Activated CD8-positive, alpha-beta memory T cell treated with anti-CD3 and anti-CD28 coated beads, Interleukin-2, amount 50 U/mL, for 24 hours (primary cell): Measurements from ENCODE around the gene KAZN.

Source experiments
- DNase-seq: peaks from one replicate; pipeline ENCODE4 v3.0.0-alpha.2; 2020; ENCODE audit errors: extremely low read depth

The KAZN gene

DNA sequence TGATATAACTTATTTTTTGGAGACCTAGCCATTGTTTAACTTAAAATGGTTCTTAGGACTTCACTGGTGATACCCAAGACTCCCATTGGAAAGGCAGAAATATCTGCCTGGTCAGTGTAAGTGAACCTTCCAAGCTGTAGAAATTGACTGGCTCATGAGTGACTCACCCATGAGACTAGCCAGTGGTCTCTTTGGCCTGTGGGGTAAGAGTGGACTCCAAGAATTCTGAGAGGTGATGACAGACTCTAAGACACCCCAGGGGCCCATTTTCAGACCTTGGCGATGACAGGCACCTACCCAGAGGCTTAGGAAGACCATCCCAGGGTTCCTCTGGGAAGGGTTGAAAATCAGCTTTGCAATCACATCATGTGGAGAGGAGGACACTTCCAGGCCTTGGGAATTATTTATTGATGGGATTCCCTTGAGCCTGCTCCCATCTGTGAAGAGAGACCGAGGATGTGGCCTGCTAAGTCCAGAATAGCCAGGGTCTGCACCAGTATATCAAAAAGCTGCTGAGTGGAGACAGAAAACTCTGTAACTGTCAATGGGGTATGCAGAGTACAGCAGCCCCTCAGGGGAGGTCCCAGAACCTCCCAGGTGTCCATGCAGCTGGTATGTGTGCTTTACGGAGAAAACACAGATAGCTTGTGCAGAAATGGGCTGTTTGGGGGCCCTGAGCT, 78.9 kb downstream of the KAZN start:
- DNase-seq: no peak

DNA sequence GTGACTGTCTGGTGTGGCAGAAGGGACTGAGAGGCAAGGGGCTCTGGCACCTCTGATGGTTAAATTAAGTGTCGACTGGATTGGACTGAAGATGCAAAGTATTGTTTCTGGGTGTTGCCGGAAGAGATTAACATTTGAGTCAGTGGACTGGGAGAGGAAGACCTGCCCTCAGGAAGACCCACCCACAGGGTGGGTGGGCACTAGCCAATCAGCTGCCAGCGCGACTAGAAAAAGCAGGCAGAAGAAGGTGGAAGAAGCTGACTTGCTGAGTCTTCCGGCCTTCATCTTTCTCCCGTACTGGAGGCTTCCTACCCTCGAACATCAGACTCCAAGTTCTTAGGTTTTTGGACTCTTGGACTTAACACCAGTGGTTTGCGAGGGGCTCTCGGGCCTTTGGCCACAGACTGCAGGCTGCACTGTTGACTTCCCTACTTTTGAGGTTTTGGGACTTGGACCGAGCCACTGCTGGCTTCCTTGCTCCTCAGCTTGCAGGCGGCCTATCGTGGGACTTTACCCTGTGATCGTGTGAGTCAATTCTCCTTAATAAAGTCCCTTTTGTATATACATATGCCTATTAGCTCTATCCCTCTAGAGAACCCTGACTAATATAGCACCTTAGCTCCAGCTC, 79.6 kb downstream of the KAZN start:
- DNase-seq: no peak

DNA sequence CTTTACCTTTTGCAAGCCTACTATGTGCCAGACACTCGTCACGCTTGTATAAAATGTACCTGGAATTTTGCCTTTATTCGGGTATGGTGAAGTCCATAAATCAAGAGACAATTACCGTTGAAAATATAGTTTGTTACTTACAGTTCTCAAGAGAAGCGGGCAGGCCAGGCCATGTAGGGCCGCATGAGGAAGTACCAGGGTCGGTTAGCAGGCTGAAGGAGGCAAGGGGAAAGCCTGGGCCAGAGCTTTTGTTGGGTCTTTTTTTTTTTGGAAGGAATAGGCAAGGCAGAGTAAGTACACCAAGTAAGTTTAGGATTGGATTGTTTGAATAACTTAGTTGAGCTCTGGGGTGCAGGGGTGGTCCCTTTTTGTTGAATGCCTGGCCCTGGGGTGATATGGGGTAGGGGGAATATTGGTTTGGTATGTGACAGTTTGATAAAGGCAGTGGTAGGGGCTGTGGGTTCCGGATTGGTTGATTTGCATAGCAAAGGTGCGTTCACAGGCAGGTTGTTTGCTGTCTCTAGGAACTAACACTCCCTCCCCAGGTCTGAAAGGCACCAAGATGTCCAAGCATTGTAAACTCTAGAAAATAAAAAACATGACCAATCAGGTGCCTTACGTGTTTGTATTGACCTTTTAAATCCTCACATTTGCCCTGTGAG, 80.7 kb downstream of the KAZN start:
- DNase-seq: no peak

DNA sequence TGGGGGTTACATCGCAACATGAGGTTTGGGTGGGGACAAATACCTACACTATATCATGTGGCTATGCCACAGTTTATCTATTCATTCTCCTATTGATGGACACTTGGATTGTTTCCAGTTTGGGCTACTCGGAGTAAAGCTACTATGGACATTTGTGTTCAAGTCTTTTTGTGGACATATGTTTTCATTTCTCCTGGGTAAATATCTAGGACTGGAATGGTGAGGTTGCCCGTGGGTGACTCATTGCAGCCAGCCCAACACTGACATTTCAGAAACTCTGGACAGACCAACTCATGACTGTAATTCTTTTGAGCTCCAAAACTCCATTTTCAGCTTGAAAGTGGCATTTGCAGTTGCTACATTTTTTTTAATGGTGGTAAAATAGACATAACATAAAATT, 82.7 kb downstream of the KAZN start:
- no peak for DNase-seq

DNA sequence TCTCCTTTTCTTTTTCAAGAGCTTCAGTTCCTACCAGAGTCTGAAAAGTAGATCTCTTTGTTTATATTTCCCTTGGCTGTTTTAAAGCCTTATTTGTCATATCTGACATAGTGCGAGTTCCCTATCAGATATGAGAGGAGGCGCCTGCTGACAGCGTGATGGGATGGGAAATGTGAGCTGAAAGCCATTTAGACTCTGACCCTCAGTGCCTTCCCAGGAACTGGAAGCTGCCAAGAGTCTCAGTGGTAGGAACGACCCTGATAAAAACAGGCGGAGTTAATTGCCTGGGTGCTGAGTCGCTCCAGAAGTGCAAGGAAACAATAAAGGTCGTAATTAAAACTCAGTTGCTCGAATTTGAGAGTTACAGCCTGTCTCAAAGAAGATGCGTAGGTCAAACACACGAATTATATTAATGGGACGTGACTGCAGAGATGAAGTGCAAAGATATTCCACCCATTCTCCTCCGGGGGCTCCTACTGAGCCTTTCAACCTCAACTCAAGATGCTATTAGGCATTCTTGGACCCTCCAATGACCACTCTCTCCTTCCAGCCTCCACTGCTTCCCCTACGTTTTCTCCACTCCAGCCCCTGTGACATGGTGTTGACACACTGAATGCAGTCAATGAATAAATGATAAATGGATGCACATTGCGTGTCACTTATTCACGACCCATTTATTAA, 84.6 kb downstream of the KAZN start:
- no peak for DNase-seq

DNA sequence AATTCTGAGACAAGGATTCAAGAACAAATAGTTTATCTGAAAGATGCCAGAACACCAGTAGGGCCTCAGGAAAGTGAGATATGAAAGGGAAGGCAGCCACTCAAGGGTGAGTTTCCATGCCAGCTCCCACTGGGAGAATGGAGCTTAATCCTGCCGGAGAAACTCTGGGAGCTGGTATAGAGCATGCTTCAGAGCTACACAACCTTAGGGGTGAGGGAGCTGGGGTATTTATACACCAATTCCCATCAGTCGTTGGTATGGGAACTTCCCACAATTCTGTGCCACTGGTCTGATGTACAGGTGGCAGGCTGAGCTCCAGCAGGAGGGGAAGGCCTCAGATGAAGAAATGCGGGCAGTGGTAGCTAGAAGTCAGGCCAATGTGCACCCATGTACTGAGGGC, 86.6 kb downstream of the KAZN start:
- no peak for DNase-seq

DNA sequence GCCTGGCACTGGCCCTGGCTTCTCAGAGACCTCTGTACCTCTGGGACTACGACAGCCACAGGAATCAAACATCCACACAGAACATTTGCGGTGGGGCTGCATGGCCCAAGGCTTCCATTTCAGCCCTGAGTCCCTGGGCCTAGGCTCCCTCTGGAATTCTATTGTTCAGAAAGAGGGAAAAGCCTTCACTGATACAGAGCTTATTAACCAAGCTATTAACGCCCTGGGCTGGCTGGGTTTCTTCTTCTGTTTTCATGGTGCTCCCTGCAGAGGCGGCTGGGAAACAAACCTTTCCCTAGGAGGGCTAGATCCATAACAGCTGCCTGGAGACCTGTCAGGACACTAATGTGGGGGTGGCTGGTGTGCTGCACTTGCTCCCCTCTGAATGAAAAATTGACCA, 88.2 kb downstream of the KAZN start:
- no peak for DNase-seq

DNA sequence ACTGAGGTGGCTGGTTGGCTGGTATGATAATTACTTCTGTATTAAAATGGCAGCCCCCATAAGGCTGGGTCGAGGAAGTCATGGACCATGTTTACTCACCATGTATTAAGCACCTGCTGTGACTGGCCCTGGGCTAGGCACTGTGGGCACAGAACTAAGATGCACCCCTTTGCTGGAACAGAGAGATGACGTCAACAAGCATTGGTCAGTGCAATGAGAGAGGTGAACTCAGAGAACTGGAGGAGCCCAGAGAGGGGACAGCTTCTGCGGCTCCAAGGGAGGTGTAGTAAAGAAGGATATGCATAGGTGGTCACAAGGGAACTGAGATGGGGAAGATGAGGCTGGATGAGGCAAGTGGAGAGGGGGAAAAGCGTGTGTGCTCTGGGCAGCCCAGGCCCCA, 88.7 kb downstream of the KAZN start:
- DNase-seq: no peak

DNA sequence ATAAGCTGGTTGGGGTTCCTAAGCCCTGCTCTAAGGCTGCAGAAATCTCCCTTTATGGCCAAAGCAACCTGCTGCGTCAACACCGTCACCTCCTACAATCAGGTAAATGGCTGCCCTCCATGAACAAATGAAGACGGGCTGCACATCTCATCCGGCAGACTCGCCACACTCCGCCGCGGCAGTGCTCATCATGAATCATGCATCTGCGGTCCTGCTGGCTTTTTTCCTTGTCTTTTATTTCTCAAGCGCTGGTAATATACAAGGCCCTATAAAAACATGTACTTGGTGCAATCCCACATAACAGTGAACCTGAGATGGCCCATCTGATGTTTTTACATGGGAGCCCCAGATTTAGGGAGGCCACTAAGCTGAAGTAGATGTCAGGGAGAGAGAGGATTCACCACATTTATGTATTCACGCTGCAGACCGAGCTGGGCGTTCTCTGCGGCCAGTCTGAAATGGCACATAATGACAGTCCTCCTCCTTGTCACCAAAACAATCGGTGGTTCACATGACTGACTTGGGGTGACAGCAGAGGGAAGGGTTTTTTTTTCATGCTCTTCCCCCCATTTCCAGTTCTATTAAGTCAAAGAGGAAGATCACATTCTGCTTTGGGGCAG, 91.6 kb downstream of the KAZN start:
- no peak for DNase-seq

DNA sequence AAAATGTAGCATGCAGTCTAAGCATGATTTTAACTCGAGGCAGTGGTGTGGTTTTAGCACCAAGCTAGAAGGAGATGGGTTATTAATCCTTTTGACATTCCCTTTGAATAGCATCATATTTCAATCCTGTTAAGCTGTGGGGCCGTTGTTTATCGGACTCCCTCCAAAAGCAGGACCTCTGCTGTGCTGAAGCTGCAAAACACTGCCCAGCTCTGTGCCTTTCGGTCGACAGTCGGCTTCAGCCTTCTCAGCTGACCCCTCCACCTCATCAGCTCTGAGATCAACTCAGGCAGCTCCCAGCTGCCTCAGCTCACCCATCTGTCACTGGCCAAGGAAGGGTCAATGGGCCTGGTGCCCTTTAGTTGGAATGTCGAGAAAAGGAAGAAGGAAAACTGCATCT, 95.5 kb downstream of the KAZN start:
- DNase-seq: no peak

DNA sequence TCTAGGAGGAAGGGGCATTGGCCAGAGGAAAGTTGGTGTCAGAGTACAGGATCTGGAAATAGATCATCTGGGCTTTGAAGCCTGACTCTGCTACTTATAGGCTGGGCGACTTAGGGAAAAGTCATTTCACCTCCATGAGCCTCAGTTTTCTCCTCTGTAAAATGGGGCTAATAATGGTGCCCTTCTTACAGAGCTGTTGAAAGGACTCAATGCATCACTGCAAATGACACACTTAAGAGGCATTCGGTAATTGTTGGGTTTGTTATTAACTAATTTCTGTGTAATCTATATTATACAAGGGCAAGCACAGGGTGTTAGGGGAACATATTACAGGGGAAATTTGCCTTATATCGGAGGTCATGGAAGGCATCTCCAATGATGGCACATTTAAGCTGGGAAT, 96.1 kb downstream of the KAZN start:
- DNase-seq: no peak

DNA sequence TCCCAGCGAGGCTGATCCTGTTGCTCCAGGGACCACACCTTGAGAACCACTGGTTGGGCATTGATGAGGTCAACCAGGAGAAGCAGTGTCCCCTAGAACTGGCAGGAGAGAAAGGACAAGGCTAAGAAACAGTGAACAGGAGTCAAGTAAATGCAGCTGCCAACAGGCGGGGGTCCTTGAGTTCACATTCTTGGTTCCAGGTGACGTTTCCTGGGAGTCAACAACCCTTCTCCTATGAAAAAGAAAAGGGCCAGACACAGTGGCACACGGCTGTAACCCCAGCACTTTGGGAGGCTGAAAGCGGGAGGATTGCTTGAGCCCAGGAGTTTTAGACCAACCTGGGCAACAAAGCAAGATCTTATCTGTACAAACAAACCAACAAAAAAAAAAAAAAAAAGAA, 98.3 kb downstream of the KAZN start:
- no peak for DNase-seq

DNA sequence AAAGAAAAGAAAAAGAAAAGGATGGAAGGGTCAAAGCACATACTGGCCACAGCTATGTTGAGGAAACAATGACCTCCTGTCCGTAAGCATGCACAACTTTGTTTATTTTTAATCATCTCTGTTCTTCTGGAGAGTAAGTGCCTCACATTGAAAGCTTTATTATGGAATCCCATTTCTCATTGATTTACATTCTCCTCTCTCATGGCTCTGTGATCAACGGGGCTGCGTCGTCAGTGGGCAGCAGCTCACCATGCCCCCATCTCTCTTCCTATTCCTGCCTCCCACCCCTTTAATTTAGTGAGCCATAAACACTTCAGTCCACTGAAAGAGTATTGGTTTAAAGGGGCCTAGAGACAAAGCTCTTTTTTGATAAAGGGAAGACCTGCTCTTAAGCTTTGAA, 98.9 kb downstream of the KAZN start:
- no peak for DNase-seq

DNA sequence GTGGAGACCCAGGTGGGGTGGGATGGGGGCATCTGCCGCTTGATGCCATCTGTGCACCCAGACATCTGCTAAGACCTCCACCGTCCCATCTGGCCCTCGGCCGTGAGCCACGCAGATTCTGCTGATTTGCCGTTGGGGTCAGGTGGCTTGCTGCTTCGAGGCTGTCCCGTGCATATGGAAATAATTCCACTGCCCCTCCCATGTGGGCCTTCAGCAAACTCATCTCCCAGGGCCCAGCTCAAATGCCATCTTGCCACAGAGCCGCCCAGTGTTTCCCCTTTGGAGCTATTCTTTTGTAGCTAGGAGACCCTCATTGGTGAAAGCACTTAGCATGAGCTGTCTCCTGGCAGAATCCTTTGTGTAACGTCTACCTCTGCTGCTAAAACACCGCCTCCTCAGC, 99.8 kb downstream of the KAZN start:
- no peak for DNase-seq

DNA sequence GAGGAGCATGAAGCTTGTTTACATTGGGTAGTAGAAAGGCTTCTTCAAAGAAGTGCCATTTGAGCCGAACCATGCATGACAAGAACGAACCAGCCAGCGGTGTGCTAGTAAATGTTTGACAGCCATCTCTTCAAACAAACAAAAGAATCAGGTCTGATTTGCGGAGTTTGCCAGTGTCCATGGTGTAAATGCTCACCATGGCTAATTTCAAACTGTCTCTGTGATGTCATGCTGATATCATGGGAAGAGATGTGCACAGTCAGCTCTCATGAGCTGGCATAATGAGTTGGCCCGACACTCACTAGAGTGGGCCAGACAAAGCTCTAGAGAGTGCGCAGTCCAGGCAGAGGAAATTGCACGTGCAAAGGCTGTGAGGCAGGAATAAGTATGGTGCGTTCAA, 101.1 kb downstream of the KAZN start:
- DNase-seq: no peak

DNA sequence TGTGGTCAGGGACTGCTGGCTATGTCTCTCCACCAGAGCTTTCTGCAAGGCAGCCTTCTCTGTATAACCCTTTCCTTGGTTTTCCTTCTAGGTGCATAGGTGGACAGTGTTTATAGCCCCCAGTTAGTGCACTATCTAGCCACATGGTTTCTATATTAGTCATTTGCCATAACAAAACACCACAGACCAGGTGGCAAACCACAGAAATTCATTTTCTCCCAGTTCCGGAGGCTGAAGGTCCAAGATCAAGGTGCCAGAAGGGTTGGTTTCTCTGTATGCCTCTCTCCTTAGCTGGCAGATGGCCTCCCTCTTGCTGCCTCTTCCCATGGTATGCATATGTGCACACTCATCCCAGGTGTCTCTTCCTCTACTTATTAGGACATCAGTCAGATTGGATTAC, 106.4 kb downstream of the KAZN start:
- DNase-seq: no peak

DNA sequence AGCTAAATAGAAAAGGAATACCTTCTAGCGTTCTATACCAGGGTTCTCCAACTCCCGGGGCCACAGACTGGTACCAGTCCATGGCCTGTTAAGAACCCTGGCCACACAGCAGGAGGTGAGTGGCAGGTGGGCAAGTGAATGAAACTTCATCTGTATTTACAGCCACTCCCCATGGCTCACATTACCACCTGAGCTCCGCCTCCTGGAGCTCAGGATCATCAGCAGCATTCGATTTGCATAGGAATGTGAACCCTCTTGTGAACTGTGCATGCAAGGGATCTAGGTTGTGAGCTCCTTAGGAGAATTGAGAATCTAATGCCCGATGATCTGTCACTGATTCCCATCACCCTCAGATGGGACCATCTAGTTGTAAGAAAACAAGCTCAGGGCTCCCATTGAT, 107.3 kb downstream of the KAZN start:
- no peak for DNase-seq

DNA sequence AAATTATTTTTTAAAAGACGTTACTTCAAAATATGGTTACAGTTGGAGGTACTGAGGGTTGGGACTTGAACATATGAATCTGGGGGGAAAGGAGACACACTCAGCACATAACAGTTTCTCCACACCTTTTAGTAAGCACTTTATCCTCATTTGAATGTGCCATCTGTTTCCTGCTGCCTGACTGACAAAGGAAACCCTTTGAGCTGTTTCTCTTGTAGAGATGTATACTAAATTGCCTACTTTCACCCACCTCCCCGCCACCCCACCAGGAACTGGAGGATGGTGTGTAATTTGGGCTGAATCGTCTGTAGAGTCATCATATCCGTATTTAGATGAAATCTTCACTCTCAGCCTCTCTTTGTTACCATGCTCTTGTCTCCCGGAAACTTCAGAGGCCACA, 108.1 kb downstream of the KAZN start:
- DNase-seq: no peak

DNA sequence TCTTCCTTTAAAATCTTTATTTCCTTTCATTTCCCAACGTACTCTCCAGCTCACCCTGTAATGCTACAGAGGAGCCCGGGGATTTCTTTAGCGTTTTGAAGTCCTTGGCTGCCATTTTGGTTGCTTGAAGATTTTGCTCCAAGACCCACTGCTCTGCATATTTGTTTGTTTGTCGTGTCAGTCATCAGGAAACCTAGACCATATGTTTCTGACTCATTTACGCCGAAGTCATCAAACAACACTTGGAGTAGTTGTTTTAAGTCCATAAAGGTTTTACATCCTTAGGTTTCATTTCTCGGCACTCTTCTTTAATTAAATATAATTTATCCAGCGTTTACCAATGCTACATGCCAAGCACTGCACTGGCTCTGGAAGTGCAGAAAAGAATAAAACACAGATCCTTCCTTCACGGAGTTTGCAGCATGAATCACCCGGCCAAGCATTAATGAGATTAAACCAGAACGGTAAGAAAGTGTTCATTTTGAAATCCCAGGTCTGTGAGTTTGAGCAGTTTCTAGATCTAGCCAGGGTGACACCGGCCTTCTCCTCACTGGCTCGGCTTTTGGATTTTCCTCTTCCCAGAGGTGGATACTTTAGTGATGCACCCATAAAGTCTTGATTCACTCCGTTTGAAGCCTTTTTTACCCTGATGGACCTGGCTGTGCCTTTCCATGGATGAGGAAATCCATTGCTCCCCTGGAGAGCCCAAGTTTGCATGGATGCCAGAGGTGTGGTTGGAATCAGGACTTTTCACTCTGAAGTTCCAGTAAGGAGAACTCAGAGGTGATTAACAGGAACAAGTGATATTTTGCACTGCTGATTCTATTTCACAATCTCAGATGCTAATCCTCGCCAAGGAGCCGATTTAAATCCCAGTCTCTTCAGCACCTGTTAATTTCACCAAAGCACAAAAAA, 109.3 kb downstream of the KAZN start:
- no peak for DNase-seq

DNA sequence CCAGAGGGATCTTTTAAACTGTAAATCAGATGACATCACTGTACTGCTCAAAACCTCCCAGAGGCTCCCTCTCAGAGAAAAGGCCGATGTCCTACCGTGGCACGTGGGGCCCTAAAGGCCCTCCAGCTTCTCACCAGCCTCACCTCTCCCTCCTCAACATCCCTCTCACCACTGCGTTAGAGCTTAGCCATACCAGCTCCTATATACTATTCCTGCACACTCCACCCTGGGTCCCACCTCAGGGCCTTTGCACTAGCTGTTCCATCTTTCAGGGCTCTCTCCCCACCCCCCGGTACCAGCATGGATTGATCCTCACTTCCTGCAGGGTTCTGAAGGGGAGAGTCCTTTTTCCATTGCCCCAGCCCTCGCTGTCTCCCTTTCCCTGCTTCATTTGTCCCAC, 111.8 kb downstream of the KAZN start:
- DNase-seq: no peak

DNA sequence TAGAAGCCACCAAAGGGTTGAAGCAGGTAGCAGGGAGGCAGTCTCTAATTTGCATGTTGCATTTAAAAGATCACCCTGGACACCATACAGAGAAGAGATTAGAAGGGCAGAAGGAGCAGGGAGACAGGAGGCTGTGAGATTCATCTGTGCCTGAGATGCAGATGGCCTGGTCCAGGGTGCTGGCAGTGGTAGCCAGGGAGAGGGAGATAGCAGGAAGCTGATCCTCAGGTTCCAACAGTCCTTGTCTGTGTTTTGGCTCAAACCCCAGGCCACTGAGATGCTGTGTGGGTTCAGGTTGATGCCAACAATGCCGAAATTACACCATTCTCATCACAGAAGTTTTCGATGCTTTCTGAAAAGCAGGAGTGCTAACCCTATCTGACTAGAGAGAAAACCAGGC, 113.7 kb downstream of the KAZN start:
- DNase-seq: no peak
